CD4-positive, alpha-beta T cell treated with Interleukin-10 for 1 hour (primary cell): ENCODE data around the gene TLR1.
A peak's percentile ranks its signal among the peaks of the same experiment; 100 is the strongest.
"Not testable (repeated sequence)": the region's sequence is repeated elsewhere in the genome, so short reads cannot be mapped to it uniquely, and the experiment has no call there.

Experiments used
- DNase-seq: peaks from one replicate; pipeline ENCODE4 v3.0.0-alpha.2; 2020

Gene TLR1, protein sequence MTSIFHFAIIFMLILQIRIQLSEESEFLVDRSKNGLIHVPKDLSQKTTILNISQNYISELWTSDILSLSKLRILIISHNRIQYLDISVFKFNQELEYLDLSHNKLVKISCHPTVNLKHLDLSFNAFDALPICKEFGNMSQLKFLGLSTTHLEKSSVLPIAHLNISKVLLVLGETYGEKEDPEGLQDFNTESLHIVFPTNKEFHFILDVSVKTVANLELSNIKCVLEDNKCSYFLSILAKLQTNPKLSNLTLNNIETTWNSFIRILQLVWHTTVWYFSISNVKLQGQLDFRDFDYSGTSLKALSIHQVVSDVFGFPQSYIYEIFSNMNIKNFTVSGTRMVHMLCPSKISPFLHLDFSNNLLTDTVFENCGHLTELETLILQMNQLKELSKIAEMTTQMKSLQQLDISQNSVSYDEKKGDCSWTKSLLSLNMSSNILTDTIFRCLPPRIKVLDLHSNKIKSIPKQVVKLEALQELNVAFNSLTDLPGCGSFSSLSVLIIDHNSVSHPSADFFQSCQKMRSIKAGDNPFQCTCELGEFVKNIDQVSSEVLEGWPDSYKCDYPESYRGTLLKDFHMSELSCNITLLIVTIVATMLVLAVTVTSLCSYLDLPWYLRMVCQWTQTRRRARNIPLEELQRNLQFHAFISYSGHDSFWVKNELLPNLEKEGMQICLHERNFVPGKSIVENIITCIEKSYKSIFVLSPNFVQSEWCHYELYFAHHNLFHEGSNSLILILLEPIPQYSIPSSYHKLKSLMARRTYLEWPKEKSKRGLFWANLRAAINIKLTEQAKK

DNA sequence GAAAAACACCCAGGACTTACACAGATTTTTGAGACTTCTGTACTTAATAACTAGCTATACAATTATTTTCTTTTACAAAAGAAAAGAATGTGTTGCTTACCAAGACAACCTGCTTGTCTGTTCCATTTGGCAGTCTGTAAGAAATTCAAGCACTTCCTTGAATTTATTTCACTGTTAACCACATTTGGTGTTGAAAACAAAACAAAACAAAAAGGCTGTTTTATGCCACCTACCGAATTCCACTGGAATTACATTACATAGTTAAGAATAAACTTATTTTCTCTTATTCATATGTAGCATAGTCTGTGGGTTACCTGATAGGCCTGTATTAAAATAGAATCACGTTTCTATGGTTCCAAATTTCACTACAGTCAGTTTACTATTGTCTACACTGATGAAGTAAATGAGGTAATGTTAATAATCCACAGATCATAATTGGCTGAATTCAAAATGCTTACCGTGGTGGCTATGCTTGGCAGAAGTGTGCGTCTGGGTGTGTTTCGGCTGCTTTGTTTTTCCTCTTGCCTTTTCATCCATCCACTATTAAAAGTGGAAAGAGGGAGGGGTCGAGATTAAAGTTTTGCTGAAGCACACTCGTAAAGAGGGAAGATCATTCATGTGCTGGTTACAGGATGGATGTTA lies at the start of gene TLR1:
TSS of gene TLR1 (minus strand) at position 138 of the 642 bp plus-strand sequence. CDS start 5,960 bp downstream, outside the sequence.
- peak; percentile 76 for DNase-seq

DNA sequence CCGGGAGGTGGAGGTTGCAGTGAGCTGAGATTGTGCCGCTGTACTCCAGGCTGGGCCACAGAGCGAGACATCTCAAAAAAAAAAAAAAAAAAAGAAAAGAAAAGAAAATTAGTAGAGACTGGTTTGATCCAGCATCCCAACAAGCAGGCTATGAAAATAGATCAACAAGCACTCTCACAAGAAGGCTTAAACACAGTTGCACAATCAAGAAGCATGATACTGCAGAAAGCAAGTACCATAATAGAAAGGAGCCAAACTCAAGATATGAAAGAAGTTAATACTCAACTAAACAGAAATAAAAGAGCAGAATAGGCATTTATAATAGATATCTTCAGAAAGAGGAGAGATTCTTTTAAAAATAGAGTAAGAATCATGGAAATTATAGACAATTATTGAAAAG lies 41.4 kb upstream of the TLR1 start:
- no peak for DNase-seq

DNA sequence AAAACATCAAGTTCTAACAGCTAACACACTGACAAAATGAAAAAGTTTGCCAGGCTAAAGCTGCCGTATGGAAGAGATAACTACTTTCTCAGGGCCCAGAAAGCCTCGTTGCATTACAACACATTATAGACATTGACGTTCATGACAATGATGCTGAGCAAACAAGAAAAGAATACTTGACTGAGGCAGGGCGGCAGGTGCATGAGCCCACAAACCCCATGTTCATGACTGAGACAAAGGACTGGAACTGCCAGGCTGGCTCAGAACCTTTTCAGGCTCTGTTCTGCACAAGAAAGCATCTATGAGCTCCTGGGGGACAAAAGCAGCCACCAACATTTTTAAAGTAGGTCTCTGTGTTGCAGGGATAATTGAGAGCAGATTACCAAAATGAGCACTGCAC lies 38.4 kb upstream of the TLR1 start:
- DNase-seq = no peak

DNA sequence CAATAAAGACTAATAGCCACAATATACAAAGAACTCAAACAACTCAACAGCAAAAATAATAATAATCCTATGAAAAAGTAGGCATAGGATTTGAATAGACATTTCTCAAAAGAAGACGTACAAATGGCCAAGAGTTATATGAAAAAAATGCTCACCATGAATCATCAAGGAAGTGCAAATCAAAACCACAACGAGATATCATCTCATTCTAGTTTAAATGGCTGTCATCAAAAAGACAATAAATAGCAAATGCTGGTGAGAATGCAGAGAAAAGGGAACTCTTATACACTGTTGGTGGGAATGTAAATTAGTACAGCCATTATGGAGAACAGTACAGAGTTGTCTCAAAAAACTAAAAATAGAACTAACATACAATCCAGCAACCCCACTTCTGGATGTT lies 33.3 kb upstream of the TLR1 start:
- peak; percentile 38 for DNase-seq

DNA sequence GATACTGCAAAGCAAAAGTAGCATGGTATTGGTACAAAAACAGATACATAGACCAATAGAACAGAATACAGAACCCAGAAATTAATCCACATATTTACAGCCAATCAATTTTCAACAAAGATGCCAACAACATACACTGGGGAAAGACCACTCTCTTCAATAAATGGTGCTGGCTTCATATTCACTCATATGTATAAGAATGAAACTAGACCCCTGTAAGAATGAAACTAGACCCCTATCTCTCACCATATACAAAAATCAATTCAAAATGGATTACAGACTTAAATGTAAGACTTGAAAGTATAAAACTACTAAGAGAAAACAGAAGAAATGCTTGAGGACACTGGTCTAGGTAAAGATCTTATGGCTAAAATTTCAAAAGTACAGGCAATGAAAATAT lies 32.7 kb upstream of the TLR1 start:
- DNase-seq = no peak

DNA sequence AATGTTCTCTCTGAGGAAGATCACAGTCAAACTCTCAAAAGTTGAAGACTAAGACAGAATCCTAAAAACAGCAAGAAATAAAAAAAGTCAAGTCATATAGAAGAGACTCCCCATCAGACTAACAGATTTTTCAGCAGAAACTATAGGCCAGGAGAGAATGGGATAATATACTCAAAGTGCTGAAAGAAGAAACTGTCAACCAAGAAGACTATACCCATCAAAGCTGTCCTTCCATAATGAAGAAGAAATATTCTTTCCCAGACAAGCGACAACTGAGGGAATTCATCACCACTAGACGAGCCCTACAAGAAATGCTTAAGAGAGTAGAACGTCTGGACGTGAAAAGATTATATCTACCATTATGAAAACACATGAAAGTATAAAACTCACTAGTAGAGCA lies 30.0 kb upstream of the TLR1 start:
- DNase-seq = no peak

DNA sequence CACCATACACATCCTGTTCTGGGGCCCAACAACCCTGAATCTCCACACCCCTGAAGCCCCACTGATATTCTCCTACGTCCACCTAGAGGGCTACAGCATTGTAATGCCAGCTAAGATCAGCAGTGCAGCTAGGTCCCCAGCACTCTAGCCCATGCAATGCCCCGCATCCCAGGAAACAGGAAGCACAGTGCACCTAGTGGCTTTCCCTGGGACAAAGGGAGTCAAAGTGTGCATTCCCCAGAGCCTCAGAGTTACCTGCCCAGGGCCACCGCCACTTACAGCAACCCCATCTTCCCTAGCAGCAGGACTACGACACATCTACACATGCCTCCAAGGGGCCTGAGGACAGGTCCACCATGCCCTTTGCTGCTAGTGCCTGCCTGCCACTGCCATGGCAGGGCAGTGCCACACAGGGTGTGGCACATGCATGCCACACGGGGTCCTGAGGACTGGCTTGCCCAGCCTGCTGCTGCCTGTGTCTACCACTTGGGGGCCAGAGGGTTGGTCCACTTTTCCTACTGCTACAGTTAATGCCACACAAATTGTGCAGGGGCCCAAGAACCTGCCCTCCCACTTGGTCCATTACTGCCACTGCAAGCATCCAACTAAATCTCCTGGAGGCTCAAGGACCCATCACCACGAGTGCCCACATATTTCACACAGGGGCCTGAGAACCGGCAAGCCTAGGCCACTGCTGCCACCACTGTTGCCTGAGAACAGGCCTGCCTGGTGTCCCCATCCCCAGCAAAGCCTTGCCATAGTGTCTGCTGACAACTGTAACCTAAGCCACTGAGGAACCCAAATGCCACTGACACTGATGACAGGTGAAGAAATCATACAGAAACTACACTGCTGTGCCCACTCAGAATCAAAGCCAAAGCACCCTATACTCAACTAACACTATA lies 28.3 kb upstream of the TLR1 start:
- no peak for DNase-seq

DNA sequence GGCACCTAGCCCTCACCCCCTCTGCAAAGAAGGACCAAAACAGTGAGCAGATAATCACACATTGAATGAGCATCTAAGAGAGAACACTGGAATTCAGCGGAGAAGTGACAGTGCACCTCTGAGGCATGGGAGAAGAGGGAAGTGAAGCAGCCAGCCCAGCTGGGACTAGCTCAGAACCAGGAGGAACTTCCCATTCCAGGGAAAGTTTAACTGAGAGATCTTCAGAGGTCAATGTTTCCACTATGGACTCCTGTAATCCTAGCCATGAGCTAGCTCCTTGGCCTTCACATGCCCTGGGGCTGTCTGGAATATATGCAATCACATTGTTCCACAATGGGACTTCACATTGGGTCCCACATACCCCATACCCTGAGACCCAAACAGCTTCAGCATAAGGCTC lies 27.6 kb upstream of the TLR1 start:
- no peak for DNase-seq

DNA sequence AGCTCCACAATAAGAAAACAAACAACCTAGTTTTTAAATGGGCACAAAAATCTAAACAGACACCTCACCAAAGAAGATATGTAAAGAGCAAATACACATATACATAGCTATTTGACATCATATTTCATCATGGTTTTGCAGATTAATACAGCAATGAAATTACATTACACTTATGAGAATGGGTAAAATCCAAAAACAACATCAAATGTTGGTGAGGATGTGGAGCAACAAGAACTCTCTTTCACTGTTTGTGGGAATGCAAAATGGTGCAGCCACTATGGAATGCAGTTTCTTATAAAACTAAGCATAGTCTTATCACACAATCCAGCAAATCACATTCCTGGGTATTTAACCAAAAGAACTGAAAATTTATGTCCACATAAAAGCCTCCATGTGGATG lies 27.1 kb upstream of the TLR1 start:
- no peak for DNase-seq

DNA sequence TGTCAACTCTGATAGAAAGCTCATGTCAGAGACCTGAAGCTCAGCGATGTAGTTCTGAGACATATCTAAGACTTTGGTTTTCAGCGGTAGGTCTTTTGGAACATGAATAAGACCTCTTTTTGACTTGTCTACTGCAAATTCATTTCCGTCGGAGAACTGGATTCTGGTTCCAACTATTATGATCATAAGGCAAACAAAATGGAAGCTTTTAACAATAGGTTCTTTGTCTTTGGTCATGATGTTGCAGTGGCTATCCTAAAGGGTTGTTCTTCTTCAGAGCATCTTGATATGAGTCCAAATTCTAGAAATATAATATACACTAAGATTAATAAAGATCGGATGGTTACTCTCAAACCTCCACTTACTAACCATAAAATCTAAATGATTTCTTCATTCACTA lies 24.6 kb upstream of the TLR1 start:
- no peak for DNase-seq

DNA sequence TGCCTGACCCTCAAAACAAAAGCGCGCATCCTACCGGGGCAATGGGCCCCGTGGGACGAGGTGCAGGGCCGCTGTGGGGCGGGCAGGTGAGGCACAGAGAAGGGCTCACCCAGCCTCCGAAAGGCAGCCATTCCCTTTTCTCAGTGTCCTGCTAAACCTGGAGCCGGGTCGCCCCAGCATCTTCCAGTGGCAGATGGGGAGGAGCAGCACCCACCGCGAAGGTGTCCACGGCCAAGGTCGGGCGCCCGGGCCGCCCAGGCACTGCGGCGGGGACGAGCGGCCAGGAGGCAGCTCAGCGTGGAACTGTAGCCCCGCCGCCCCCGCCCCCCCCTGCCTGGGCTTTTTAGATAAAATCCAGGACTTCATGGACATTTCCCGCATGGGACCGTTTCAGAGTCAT lies 19.2 kb upstream of the TLR1 start:
- DNase-seq = no peak

DNA sequence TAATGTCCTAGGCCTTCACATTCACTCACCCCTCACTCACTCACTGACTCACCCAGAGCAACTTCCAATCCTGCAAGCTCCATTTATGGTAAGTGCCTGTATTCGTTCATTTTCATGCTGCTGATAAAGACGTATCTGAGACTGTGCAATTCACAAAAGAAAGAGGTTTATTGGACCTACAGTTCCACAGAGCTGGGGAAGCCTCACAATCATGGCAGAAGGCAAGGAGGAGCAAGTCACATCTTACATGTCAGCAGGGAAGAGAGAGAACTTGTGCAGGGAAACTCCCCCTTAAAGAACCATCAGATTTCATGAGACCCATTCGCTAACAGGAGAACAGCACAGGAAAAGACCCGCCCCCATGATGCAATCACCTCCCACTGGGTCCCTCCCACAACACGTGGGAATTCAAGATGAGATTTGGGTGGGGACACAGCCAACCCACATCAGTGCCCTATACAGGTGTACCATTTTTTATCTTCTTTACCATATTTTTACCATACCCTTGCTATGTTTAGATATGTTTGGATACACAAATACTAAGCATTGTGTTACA lies 18.2 kb upstream of the TLR1 start:
- no peak for DNase-seq

DNA sequence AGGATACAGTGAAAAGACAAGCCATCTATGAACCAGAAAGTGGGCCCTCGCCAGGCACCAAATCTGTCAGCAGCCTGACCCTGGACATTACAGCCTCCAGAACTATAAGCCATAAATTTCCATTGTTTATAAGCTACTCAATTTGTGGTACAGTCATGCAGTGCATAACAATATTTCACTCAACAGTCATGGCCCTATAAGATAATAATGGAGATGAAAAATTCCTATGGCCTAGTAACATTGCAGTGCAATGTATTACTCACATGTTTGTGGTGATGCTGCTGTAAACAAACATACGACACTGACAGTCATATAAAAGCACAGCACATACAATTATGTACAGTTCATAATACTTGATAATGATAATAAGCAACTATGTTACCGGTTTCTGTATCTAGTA lies 17.1 kb upstream of the TLR1 start:
- no peak for DNase-seq

DNA sequence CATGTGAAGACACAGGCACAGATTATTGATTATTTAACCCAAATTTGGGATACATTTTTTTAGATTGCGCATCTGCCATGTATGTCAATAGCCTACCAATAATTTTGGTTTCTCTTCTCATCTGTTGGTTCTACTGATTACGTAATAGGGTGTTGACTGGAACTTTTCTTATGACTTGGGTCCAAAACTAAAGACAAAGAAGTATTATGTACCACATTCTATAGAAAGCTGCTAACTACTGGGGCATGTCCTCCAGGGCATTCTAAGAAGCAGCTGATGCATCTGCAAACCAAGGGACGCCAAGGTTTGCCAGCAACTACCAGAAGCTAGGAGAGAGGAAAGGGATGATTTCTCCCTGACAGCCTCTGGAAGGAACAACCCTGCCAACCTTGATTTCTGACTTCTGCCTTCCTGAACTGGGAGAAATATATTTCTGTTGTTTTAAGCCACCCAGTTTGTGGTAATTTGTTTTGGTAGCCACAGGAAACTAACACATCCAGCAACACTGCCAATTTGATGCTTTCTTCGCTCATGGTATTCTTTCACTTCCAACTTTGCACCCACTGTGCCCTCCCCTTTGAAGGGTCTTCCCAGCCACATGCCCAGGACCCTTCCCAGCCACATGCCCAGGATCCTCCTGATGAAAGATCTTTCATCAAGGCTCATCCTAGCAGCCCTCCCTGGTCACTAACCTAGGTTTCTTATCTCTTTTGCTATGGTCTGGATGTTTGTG lies 15.9 kb upstream of the TLR1 start:
- DNase-seq = no peak

DNA sequence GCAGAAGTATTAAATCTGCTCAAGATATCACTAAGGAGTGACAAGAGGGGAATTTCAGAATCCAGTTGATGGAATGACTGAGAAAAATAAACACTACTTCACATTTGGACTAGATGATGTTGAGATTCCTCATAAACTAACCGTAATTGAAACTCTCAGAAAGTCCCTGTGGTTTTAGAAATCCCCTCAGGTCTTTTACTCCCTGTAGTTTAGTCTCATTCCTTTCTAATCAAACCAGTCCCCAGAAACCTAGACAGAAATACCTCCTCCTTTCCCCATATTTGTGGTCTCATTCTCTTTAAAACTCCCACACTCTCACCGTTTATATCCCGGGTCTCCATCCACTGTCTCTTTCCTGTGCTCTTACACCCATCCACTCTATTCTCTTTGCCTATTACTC lies 15.0 kb upstream of the TLR1 start:
- no peak for DNase-seq

DNA sequence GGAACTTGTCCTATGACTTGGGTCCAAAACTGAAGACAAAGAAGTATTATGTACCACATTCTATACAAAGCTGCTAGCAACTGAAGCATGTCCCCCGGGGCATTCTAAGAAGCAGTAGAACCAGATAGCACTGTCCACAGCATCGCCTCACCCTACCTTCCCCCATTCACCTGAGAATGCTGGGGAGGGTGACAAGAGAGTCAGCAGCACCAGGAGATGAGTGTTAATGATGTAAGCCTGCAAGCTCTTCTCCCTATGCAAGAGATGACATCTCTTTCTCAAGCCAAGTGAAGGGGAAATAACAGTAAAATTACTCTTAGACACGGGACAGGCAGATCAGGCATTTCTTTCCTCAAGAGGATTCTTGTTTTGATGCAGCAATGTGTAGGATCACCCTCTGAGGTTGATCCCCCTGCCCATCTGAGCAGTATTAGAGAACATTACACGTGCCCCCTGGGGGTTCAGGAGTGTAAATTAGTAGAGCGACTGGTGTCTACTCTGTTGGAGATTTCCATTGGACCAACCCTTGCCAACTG lies 13.9 kb upstream of the TLR1 start:
- no peak for DNase-seq

DNA sequence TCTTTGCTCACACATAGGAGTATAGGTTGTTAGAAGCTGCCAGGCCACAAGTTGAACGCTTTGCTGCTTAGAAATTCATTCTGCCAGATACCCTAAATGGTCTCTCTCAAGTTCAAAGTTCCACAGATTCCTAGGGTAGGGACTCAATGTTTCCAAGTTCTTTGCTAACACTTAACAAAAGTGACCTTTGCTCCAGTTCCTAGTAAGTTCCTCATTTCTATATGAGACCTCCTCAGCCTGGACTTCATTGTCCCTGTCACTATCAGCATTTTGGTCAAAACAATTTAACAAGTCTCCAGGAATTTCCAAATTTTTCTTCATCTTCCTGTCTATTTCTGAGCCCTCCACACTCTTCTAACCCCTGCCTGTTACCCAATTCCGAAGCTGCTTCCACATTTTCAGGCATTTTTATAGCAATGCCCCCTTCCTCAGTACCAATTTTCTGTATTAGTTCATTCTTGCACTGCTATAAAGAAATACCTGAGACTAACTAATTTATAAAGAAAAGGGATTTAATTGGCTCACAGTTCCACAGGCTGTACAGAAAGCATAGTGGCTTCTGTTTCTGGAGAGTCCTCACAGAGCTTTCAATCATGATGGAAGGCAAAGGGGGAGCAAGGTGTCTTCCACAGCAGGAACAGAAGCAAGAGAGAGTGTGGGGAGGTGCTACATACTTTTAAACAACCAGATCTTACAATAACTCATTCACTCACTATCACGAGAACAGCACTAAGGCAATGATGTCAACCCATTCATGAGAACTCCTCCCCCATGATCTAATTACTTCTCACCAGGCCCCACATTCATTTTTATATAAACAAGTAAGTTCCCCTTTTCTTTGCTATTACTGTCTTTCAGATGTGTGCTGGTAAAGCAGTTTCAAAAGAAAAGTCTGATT lies 11.5 kb upstream of the TLR1 start:
- no peak for DNase-seq

DNA sequence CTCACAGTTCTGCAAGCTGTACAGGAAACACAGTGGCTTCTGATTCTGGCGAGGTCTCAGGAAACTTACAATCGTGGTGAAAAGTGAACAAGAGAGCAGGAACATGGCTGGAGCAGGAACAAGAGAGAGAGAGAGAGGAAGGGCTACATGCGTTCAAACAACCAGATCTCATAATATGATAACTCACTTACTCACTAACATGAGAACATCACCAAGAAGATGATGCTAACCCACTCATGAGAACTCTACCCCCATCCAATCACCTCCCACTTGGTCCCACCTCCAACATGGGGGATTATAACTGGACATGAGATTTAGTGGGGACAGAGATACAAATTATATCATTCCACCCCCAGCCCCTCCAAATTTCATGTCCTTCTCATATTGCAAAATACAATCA lies 9.8 kb upstream of the TLR1 start:
- DNase-seq = no peak

DNA sequence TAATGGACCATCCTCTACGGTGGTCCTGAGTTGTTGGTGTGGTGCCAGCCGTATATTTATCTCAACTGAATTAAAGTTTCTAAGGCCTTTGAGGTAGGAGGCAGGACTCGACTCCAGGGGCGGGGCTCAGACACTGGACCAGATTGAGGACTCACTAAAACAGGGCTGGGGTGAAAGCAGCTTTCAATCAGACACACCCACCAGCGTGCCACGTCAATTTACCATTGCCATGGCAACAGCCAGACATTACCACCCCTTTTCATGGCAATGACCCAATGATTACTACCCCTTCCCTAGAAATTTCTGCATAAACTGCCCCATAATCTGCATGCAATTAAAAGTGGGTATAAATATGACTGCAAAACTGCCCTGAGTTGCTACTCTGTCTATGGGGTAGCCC lies 6.7 kb upstream of the TLR1 start:
- no peak for DNase-seq

DNA sequence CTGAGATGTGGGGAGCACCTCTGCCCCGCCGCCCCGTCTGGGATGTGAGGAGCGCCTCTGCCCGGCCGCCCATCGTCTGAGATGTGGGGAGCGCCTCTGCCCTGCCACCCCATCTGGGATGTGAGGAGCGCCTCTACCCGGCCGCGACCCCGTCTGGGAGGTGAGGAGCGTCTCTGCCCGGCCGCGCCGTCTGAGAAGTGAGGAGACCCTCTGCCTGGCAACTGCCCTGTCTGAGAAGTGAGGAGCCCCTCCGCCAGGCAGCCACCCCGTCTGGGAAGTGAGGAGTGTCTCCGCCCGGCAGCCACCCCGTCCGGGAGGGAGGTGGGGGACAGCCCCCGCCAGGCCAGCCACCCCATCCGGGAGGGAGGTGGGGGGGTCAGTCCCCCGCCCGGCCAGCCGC lies 2.9 kb upstream of the TLR1 start:
- DNase-seq = not testable (repeated sequence)
